ENCODE measurements around the gene SLC18A2. TPM values are rescaled to one million over a fixed set of nuclear protein-coding genes. Genes with fewer than 3 reads are reported as not detected.

SLC18A2 gene
- total RNA-seq, 1 donor from 2014 or later = 0.05 TPM

GRCh38 chr10:117260084-117260483, 19.2 kb downstream of the SLC18A2 start:
- no peak overlapping the region for H3K27ac ChIP-seq (replicated peaks)
- intact Hi-C loops (cut with micrococcal nuclease) = no loop called here
- DNase-seq = no peak

GRCh38 chr10:117261501-117261900, 20.6 kb downstream of the SLC18A2 start:
- Histone ChIP-seq H3K4me1 (no peaks in the 10 kb centered on the region), H3K36me3 (no peaks in the 10 kb centered on the region), H3K27me3 (ENCODE audit: low read depth) (peaks cover 79% of the 10 kb centered on the region), H3K4me3 (no peak overlapping the region), H3K9me3 (replicated peaks) (no peaks in the 10 kb centered on the region), H3K27ac (replicated peaks) (no peak overlapping the region)
- no peak for TF ChIP-seq CTCF (IDR thresholded peaks at IDR 0.05; ENCODE audit: borderline replicate concordance)
- intact Hi-C loops (cut with micrococcal nuclease) = no loop called here
- DNase-seq = no peak

More at GRCh38 chr10:117260084-117260483, 19.2 kb downstream of the SLC18A2 start:
- H3K27me3 ChIP-seq (ENCODE audit: low read depth) = peaks cover 92% of the 10 kb centered on the region
- TF ChIP-seq CTCF (IDR thresholded peaks at IDR 0.05; ENCODE audit: borderline replicate concordance) = no peak
- no peaks in the 10 kb centered on the region for H3K4me1 ChIP-seq
- no peak overlapping the region for H3K4me3 ChIP-seq
- H3K36me3 ChIP-seq = no peaks in the 10 kb centered on the region
- no peaks in the 10 kb centered on the region for H3K9me3 ChIP-seq (replicated peaks)

GRCh38 chr10:117262291-117262902, 21.5 kb downstream of the SLC18A2 start:
- intact Hi-C loops (cut with micrococcal nuclease) = no loop called here
- Histone ChIP-seq H3K27ac (replicated peaks) (no peak overlapping the region), H3K9me3 (replicated peaks) (no peaks in the 10 kb centered on the region), H3K4me1 (no peaks in the 10 kb centered on the region), H3K4me3 (no peak overlapping the region), H3K36me3 (no peaks in the 10 kb centered on the region), H3K27me3 (ENCODE audit: low read depth) (peaks cover 70% of the 10 kb centered on the region)
- TF ChIP-seq CTCF (IDR thresholded peaks at IDR 0.05; ENCODE audit: borderline replicate concordance) = no peak
- no peak for DNase-seq

- H3K36me3 ChIP-seq = no peaks in the 10 kb centered on the region
- intact Hi-C loops (cut with micrococcal nuclease) = no loop called here
- H3K27me3 ChIP-seq (ENCODE audit: low read depth) = peaks cover 65% of the 10 kb centered on the region
- no peaks in the 10 kb centered on the region for H3K4me1 ChIP-seq
- no peak overlapping the region for H3K27ac ChIP-seq (replicated peaks)
- H3K4me3 ChIP-seq = no peak overlapping the region
- no peak for DNase-seq
- H3K9me3 ChIP-seq (replicated peaks) = no peaks in the 10 kb centered on the region
- TF ChIP-seq CTCF (IDR thresholded peaks at IDR 0.05; ENCODE audit: borderline replicate concordance) = no peak
Measured at GRCh38 chr10:117262903-117263293, 22.0 kb downstream of the SLC18A2 start.

- no peak overlapping the region for H3K27ac ChIP-seq (replicated peaks)
- DNase-seq = no peak
- no peak overlapping the region for H3K4me3 ChIP-seq
- no peaks in the 10 kb centered on the region for H3K4me1 ChIP-seq
- no peaks in the 10 kb centered on the region for H3K9me3 ChIP-seq (replicated peaks)
- TF ChIP-seq CTCF (IDR thresholded peaks at IDR 0.05; ENCODE audit: borderline replicate concordance) = no peak
- no peaks in the 10 kb centered on the region for H3K36me3 ChIP-seq
- H3K27me3 ChIP-seq (ENCODE audit: low read depth) = peaks cover 47% of the 10 kb centered on the region
- intact Hi-C loops (cut with micrococcal nuclease) = no loop called here
Measured at GRCh38 chr10:117264782-117265181, 23.9 kb downstream of the SLC18A2 start.

Data from left ventricle myocardium inferior (tissue), 1 donor.